Measurements from ENCODE around the gene MAPKAP1.

Gene MAPKAP1

GRCh38 chr9:125706651-125707471 is at the start of gene MAPKAP1:
Gene MAPKAP1, minus strand, starts transcription at chr9:125707208. Its CDS starts 34,634 bp downstream, at chr9:125672574.
- no peak for FAIRE-seq

GRCh38 chr9:125756518-125756917 is 49.5 kb upstream of the MAPKAP1 start:
- FAIRE-seq: no peak

- no peak for FAIRE-seq
Observed at GRCh38 chr9:125755340-125755739, 48.3 kb upstream of the MAPKAP1 start.

- no peak for FAIRE-seq
Observed at GRCh38 chr9:125754096-125754495, 47.1 kb upstream of the MAPKAP1 start.

GRCh38 chr9:125752070-125752628 is 45.1 kb upstream of the MAPKAP1 start:
- no peak for FAIRE-seq

- no peak for FAIRE-seq
Observed at GRCh38 chr9:125750627-125751011, 43.6 kb upstream of the MAPKAP1 start.

- no peak for FAIRE-seq
Observed at GRCh38 chr9:125749951-125750626, 43.1 kb upstream of the MAPKAP1 start.

- no peak for FAIRE-seq
Observed at GRCh38 chr9:125749287-125749935, 42.4 kb upstream of the MAPKAP1 start.

GRCh38 chr9:125748446-125749099 is 41.6 kb upstream of the MAPKAP1 start:
- no peak for FAIRE-seq

GRCh38 chr9:125747765-125748445 is 40.9 kb upstream of the MAPKAP1 start:
- FAIRE-seq: no peak

GRCh38 chr9:125747053-125747764 is 40.2 kb upstream of the MAPKAP1 start, which contains the start of gene PBX3:
Gene PBX3, plus strand, starts transcription at chr9:125747373.
- no peak for FAIRE-seq

- FAIRE-seq: no peak
Observed at GRCh38 chr9:125746774-125747052, 39.7 kb upstream of the MAPKAP1 start.

- FAIRE-seq: no peak
Observed at GRCh38 chr9:125746017-125746773, 39.2 kb upstream of the MAPKAP1 start.

GRCh38 chr9:125745682-125746016 is 38.6 kb upstream of the MAPKAP1 start:
- FAIRE-seq: no peak

- no peak for FAIRE-seq
Observed at GRCh38 chr9:125745018-125745417, 38.0 kb upstream of the MAPKAP1 start.

GRCh38 chr9:125744616-125745015 is 37.6 kb upstream of the MAPKAP1 start:
- no peak for FAIRE-seq

- FAIRE-seq: no peak
Observed at GRCh38 chr9:125743682-125744428, 36.8 kb upstream of the MAPKAP1 start.

GRCh38 chr9:125742657-125743056 is 35.6 kb upstream of the MAPKAP1 start:
- no peak for FAIRE-seq

- no peak for FAIRE-seq
Observed at GRCh38 chr9:125739436-125739835, 32.4 kb upstream of the MAPKAP1 start.

- FAIRE-seq: no peak
Observed at GRCh38 chr9:125732562-125732961, 25.6 kb upstream of the MAPKAP1 start.
